Measurements from ENCODE around the gene COL5A1. TPM values are rescaled to one million over a fixed set of nuclear protein-coding genes. Genes with fewer than 3 reads are reported as not detected.

COL5A1 gene
- total RNA-seq, 1 experiment from 2014 or later = 5.4 TPM

DNA sequence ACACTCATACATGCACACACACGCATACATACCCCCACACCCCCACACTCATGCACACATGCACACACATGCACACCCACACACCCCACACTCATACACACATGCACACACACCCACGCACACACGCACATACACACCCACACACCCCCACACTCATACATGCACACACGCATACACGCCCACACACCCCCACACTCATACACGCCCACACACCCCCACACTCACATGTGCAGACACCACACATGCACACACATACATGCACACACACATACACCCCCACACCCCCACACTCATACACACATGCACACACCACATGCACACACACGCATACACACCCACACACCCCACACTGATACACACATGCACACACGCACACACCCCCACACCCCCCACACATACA, 118.3 kb downstream of the COL5A1 start:
- DNase-seq (ENCODE audit: low read depth) = no peak

GRCh38 chr9:134760750-134761420, 119.3 kb downstream of the COL5A1 start:
- DNase-seq (ENCODE audit: low read depth) = no peak

DNA sequence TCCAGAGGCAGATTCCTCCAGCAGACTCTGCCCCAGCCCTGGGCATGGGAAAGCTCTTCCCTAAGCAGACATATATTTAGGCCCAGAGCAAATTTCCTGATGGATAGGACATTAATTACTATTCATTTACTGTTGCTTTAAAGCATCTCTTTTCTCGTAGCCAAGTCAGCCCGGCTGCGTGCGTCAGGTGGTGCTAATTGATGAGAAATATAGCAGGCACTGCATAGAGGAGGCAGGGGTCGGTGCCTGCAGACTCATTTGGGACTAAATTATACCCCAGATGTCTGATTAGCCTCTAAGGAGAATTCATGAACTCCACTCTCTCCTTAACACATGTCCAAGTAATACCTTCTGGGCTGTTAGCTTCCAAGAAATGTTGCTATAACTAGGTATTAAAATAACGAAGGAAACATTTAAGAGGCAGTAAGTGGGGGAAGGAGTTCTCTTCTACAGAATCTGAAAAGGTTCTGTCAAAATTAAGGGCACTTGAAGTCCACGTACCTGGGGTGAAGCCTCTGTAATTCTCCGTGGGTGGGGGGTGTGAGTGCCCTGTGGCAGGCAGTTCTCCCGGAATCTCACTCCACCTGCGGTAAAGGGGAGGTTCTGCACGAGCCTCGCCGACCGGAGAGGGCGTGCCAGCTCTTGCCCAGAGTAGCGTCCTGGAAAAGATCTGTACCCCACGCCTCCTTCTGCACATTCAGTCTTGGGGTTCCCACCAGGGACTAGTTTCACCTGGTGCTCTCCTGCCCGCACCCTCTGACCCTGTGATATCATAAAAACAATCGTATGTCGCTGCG, 123.1 kb downstream of the COL5A1 start:
- DNase-seq (ENCODE audit: low read depth) = no peak

DNA sequence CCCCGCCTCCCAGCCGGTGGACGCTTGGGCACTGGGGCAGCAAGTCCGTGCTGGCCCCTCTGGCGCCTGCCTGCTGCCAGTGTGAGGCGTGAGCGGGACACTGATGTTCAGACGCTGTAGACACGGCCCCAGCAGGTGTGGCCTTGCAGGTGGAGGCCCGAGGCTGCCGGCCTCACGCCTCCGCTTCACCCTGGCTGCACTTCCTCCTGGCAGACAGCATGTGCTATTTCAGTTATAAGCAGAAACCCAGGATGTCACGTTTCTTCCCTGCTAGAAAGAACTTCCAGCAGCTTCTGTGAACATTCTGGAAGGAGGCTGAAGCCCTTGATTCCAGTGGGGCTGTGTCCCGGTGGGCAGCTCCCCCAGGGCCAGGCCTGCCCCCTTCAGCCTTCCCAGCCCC, 124.2 kb downstream of the COL5A1 start:
- DNase-seq (ENCODE audit: low read depth) = no peak

DNA sequence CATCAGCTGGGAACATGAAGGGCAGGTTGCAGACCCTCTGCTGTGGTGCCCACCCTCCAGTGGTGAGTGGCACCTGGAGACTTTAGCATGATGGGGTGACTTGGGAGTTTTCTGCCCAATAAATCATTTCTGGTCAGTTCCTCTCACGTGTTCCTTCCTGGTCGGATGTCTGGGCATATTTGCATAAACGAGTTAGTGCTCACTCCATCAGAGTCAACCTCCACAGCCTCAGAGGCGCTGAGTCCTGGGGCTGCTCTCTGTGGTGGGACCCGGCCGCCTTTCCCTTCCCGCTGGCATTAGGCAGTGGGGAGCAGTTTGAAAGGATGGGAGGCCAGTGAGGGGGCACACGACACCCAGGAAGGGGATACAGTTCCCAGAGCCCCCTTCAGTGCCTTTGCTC, 125.0 kb downstream of the COL5A1 start:
- DNase-seq (ENCODE audit: low read depth) = no peak

- DNase-seq (ENCODE audit: low read depth) = no peak
These were observed 126.7 kb downstream of the COL5A1 start for GRCh38 chr9:134768332-134768708.

DNA sequence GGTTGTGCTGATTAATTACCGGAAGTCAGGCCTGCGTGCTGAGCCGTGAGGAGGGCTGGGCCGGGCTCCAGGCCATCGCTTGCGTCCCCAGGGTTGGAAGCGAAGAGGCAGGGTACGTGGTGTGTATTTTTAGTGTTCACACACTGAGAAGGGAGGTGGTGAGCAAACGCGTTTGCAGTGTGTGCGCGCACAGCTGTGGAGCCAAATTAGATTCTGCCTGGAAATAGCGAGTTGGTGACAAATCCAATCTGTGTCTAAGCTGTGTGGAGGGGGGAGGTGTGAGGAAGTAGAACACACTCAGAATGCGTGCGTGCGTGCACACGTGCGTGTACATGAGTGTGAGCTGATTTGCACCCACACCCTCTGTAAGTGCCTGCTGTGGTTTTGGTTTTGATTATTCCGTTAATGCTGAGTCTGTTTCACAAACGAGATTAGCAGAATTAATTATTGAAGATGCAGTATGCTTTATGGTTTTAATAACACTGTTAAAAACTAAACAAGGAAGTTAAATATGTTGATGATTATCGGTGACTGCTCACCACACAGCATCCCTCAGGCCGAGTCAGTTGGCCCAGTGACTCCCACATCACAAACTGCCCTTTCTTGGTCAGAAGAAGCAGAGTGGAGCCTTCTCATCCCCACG, 127.2 kb downstream of the COL5A1 start:
- DNase-seq (ENCODE audit: low read depth) = no peak

DNA sequence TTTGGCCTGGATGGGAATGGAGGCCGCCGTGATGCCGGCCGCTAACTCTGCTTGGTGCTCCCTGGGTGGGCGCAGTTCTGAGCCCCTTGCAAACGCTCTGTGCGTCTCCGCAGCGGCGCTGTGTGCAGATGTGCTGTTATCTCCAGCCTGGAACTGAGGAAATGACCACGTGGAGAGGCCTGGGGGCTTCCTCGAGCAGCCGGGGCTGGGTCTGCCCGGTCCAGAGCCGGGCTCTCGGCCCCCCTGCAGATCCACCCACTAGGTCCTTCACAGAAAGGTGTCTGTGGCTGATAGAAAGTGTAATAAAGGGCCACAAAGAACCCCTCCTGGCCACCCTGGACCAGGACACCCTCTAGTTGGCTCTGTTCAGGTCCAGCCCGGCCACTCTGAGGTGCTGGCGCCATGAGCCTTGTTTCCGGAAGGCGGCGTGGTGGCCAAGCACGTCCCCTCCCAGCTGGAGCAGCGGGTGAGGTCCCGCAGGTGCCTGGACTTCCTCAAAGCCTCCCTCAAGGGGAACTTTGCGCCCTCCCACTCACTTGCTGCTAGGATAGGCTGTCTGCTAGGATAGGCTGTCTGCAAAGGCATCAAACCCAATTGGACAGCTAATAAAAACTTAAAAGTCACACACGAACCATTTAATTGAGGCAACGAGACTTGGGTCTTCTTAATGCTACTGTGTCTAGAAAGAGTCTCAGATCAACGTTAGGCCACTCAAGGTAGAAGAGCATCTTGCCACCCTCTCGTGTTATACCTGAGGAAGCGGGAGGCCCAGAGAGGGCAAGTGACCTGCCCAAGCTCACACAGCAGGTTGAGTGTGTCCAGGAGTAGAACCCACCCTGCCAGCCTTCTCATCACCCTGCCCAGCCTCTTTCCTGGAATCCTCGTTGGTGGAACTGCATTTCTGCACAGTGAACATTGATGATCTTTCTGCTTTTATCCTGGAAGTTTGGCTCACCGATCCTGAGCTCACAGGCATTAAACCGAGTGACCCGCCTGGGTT, 129.7 kb downstream of the COL5A1 start:
- DNase-seq (ENCODE audit: low read depth) = no peak

- DNase-seq (ENCODE audit: low read depth) = no peak
These were observed 130.7 kb downstream of the COL5A1 start for GRCh38 chr9:134772331-134772730.

DNA sequence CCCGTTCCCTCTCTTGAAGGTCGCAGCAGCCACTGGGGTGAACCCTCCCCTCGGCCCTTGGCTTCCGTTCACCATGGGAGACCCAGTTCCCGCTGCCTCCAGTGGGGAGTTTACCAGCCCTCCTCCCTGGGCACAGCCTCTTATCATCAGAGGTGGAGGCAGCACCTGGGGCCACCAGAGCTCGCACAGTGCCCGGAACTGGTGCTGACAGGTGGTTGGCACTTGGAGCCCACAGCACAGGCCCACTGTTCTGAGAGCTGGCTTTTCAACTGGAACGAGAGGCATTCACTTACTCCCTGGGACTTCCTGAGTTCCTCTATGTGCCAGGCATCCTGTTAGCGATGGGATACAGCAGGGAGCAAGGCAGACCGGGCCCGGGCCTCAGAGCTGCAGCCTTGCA, 132.2 kb downstream of the COL5A1 start:
- no peak for DNase-seq (ENCODE audit: low read depth)

DNA sequence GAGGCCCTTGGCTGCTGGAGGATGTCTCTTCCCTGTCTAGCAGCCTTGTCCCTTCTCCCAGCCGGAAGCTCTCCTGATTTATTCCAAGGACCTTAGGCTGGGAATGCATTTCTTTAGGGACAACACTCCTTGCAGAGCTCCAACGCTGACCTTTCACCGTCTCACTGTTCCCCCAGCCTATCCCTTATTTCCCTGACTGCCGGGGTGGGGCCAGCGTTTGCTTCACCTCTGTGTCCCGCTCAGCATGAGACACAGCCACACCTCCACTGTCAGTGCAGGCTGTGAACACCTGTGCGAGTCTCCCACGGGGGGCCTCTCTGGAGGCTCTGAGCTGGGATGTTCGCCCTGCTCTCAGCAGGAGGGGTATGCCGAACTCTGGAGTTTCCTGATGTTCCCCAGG, 132.8 kb downstream of the COL5A1 start:
- no peak for DNase-seq (ENCODE audit: low read depth)

GRCh38 chr9:134775081-134775951, 133.7 kb downstream of the COL5A1 start:
- DNase-seq (ENCODE audit: low read depth) = peak; percentile 33

- no peak for DNase-seq (ENCODE audit: low read depth)
These were observed 134.6 kb downstream of the COL5A1 start for GRCh38 chr9:134776080-134776796.

DNA sequence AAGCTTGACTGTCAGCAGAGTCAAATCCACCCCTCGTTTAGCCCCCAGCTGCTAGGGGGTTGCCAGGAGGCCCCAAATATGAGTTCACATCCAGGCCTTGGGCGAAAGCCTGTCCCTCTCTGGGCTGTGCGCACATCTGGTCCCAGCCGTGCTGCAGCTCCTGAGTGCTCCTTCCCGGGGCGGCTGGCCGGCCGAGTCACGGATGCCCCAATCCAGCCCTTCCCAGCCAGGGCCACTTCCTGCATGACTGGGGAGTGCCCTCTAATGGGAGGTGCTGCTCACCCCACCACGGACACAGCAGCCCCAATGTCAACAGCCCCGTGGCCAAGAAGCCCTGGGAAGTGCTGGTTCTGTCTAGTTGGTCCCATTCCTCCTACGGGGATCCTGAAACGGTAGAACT, 135.6 kb downstream of the COL5A1 start:
- no peak for DNase-seq (ENCODE audit: low read depth)

- no peak for DNase-seq (ENCODE audit: low read depth)
These were observed 136.6 kb downstream of the COL5A1 start for GRCh38 chr9:134778156-134778555.

DNA sequence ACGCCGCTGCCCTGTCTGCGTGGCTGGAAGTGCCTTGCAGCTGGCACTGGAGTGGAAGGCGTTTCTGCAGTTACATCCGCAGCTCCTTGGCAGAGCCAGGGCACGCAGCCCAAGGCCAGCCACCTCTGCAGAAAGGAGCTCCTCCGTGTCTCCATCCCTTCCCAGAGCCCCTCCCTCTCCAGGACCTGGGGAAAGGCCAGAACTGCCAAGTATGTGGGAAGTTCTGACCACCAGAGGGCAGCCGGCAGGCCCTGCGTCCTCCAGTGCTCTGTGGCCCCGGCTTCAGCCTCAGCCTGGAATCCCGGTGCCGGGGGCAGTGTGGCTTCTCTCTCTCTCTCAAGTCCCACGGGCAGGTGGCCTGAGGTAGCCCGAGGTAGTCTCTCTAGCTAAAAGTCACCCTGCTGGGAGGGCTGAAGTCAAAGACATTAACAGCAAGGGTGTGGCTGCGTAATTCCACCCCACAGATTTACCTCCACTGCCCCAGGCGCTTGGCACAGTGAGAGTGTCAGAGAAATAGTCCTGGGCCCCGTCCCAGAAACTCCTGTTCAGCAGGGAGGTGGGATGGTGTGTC, 137.3 kb downstream of the COL5A1 start:
- peak; percentile 48 for DNase-seq (ENCODE audit: low read depth)

GRCh38 chr9:134779640-134780039, 138.0 kb downstream of the COL5A1 start:
- no peak for DNase-seq (ENCODE audit: low read depth)

GRCh38 chr9:134781591-134782302, 140.1 kb downstream of the COL5A1 start:
- DNase-seq (ENCODE audit: low read depth) = no peak

Data from HT1080 (cell line).